GM08714 (cell line): Measurements from ENCODE around the gene AIMP2.

ENCODE experiments used
- H3K4me3 ChIP-seq: fragments of 200-500 bp; sonication (Bioruptor generic); 2 replicates; pipeline ENCODE4 v1.5.1; 2014; ENCODE audit warnings: mild to moderate bottlenecking, low read length, inconsistent platforms
- ZNF274 ChIP-seq: IDR thresholded peaks from 2 replicates; pipeline ENCODE4 v1.6.1; 2012; ENCODE audit warnings: mild to moderate bottlenecking, low read depth, low read length

Gene AIMP2

GRCh38 chr7:6015917-6016652 is 7.0 kb downstream of the AIMP2 start:
- no peak overlapping the region for H3K4me3 ChIP-seq
- TF ChIP-seq ZNF274: no peak

GRCh38 chr7:6016653-6016966 is 7.5 kb downstream of the AIMP2 start:
- no peak for TF ChIP-seq ZNF274
- no peak overlapping the region for H3K4me3 ChIP-seq

DNA sequence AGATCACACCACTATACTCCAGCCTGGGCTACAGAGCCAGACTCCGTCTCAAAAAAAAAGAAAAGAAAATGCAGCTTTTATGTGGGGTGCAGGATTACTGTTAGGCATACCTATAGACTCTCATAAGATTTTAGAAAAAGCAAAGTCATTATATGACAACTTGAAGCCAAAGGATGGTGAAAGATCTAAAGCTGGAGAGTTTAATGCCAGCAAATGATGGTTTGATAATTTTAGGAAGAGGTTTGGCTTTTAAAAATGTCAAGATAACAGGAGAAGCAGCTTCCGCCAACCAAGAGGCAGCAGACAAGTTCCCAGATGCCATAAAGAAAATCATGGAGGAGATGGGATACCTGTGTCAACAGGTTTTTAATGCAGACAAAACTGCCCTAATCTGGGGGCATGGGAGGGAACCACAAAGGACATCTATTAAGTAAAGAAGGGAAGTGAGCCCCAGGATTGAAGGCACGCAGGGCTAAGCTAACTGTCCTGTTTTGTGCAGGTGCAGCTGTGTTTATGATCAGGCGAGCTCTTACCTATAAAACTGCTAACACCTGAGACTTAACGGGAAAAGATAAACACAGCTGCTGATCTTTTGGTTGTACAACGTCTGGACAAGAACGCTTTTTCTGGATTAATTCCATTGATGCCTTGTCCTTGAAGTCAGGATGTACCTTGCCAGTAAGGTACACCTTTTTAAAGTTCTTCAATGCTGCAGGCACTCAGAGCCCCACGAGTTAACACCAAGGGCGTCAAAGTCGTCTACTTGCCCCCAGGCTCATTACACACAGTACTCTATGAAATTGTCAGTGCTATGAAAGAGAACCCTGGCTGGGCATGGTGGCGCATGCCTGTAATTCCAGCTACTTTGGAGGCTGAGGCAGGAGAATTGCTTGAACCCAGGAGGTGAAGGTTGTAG is 11.6 kb downstream of the AIMP2 start:
- no peak for TF ChIP-seq ZNF274
- no peak overlapping the region for H3K4me3 ChIP-seq

DNA sequence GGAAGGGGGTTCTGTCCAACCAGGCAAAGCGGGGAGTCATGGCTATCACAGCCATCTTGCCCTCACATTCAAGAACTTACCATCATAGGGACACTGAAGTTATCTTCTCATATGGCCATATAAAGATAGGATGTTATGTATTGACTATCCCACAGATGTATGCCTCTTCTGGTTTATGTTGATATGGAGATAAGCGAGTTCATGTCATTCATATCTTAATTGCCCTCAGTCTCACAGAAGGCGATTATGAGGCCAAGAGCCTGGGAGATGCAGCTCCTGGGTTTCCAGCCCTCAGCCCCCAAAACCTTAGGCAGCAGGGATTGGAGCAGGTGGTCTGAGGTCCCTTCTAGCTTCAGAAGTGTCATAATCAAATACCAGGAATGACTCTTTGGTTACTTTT is 13.6 kb downstream of the AIMP2 start:
- H3K4me3 ChIP-seq: no peak overlapping the region
- no peak for TF ChIP-seq ZNF274

DNA sequence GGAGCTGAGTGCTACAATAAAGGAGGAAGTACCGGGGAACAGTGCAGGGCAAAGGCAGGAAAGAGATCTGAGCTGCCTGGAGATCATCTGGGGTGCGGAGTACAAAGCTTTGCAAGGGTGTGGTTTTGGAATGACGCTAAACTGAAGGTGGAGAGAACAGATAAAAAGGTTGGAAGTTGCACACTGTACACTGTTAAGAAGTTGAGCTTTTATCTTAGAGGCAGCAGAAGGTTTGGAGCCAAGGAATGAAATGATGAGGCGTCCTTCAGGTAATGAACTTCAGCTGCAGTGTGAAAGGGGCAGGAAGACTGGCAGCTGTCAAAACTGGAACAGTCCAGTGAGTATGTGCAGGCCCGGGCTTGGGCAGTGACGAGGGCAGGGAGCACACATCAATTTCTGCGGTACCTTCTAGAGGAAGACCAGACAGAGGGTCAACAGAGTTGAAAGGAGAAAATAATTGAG is 14.9 kb downstream of the AIMP2 start:
- H3K4me3 ChIP-seq: no peak overlapping the region
- TF ChIP-seq ZNF274: no peak

DNA sequence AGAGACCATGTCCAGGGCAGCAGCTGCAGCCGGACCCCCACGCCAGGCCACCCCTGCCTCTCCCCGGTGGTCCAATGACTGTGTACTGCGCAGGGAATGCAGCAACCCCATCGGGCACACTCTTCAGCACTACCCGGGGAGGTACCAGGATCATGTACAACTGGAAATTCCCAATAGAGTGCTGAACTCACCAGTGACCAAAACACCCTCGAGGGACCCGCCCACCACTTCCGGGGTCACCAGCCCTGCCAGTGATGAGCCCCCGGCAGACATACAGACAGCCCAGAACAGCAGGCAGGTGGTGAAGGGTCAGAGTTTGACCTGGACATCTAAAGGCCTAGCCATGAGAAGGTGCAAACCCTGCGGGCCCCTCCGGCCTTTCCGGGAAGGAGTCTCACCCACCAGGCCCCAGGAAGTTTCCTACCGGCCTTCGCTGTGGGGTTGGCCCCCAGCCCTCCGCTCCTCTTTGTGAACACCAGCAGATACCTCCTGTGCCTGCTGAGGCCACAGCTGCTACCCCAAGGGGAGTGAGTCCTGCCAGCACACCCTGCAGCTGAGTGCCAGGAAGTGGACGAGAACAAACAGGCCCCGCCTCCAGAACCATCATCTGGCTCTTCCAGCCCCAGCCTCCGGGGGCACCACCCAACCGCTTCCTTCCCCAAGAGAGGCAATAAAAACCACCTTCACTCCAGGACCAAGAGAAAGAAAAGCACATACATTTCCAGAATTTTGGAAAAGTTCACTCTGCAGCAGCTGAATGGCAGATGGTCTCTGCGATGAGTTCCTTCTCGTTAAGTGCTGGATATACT is 17.1 kb downstream of the AIMP2 start:
- TF ChIP-seq ZNF274: no peak
- H3K4me3 ChIP-seq: no peak overlapping the region; the same call in 1 of the 2 replicates

DNA sequence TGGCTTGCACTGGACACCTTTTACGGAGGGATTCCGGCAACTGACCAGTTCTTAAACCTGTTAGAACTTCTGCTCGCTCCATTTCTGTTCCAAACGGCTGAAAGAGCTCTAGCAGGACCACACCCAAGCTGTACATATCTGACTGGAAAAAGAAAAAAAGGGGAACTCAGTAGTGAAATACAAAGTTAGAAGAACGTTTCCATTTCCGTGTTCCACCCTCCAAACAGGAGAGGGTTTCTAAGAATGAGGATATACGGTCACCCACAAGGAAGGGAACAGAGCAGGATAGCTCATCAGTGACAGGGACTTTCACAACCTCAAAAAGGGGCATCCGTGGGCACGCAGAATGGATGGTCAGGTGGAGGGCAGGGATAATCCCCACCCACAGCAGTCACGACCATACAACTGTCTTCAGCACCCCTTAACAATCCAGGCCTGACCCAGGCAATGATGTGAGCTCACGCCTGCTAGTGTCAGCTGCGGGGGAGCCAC is 17.8 kb downstream of the AIMP2 start:
- no peak for TF ChIP-seq ZNF274
- H3K4me3 ChIP-seq: no peak overlapping the region

- no peak for TF ChIP-seq ZNF274
- H3K4me3 ChIP-seq: no peak overlapping the region
Measured at GRCh38 chr7:6027806-6028365, 18.8 kb downstream of the AIMP2 start.

DNA sequence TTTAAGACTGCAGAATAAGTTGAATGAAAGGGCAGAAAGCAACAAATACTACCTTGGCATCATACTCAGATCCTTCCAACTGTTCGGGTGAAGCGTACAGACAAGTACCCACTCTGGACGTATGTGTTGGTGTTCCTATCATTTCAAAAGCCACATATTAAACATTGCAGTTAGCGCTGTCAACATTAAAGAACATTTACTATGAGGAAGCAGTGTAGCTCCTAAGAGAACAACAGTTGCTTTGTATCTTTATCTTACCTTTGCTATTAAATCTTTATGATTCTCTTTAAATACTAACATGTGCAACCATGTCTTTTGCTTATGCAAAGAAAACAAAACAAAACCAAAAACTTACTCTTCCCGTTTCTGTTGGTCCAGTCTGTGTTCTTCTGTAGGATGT is 19.5 kb downstream of the AIMP2 start:
- TF ChIP-seq ZNF274: no peak
- H3K4me3 ChIP-seq: no peak overlapping the region

GRCh38 chr7:6030988-6031387 is 21.9 kb downstream of the AIMP2 start, which contains the start of gene ANKRD61:
Gene ANKRD61 (plus strand): TSS chr7:6031376. CDS start chr7:6031376, 0 bp downstream.
- H3K4me3 ChIP-seq: no peak within 1 kb of the TSS
- TF ChIP-seq ZNF274: no peak

GRCh38 chr7:6031567-6031966 is 22.5 kb downstream of the AIMP2 start:
- no peak for TF ChIP-seq ZNF274
- H3K4me3 ChIP-seq: no peak overlapping the region

DNA sequence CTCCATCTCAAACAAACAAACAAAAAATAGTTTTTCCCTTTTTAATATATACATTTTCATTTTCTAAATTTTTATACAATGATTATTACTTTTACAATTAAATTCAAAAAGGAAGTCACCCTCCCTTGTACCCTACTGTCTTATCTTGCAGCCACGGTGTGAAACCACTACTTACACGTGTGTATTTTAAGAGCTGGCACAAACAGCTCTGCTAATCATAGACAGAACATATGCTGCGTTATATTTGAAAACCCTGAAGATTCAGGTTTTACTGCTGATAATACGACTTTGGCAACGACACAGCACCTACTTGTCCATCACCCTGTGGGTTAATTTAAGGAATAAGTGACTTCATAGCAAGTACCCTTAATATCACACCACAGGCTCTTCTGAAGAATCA is 23.1 kb downstream of the AIMP2 start:
- no peak overlapping the region for H3K4me3 ChIP-seq
- no peak for TF ChIP-seq ZNF274

DNA sequence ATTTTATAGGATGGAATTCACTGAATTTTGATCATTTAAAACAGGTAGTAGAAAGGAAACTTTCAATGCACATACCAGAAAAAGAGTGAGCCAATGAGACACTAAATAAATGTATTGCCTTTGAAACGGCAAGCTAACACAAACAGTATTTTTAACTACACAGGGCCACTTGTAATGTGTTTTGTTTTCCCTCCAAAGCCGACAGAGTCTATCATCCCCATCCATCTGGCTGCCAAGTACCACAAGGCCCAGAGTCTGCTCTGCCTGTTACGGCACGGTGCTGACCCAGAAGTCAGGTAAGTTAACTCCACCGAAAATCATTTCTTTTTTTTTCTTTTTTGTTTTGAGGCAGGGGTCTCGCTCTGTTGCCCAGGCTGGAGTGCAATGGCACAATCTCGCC is 23.6 kb downstream of the AIMP2 start:
- TF ChIP-seq ZNF274: no peak
- H3K4me3 ChIP-seq: no peak overlapping the region

DNA sequence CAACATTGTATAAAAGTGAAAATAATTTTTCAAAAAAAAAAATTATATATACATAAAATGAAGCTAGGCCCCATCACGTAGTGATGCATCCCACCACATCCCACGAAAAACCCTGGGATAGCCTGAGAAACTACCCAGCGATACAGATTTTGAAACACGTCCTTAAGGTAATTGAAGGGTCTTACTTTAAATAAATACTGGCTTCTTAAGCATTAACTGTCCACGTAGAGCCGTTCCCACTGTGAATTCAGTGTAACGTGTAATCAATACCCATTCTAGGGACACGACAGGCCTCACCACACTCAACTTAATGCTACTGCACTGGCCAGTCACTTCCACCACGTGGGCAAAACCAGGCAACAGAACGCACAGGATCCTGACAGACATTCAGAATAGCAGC is 26.1 kb downstream of the AIMP2 start:
- no peak overlapping the region for H3K4me3 ChIP-seq
- no peak for TF ChIP-seq ZNF274
